A549 (cell line): Measurements from ENCODE around the gene NUDT21. TPM values are rescaled to one million over a fixed set of nuclear protein-coding genes. Genes with fewer than 3 reads are reported as not detected.

ENCODE experiments used
- ATAC-seq, 2 experiments: fragments of 200-7000 bp in 1 of 2; fragments of >200 bp in 1 of 2; cut with Nextera tagmentation in 1 of 2; cut with Tn5 transposase in 1 of 2; 3 replicates each; pipeline versions ENCODE4 v1.8.0 to v1.9.1; 2018 to 2020; ENCODE audit warnings: mild to moderate bottlenecking in 1 of 2, moderate library complexity in 1 of 2
- CTCF ChIA-PET: fragments of 300-600 bp; sonication (Branson Sonifier 250); formaldehyde crosslinking; extraction: SDS; loops from one replicate; lab custom pipeline; 2021; ENCODE audit warnings: antibody characterized with exemption, inconsistent platforms; lab: Yijun Ruan, JAX
- POLR2A ChIA-PET: fragments of 350-600 bp; formaldehyde crosslinking; extraction: SDS; loops from one replicate; lab custom pipeline; 2021; ENCODE audit warnings: antibody characterized with exemption, inconsistent platforms; lab: Yijun Ruan, JAX
- DNase-seq, 2 experiments: peaks; one replicate each; pipeline versions ENCODE4 v3.0.0 to v3.0.0-alpha.2; 2011 to 2016; ENCODE audit warnings: low read depth in 1 of 2, low spot score in 1 of 2
- FAIRE-seq: peaks from 2 replicates; lab custom pipeline; 2011; peaks lifted over from hg19 to GRCh38; lab: Jason Lieb, UNC
- H3K27ac ChIP-seq, 2 experiments: fragments of >200 bp; sonication (Bioruptor Twin); formaldehyde crosslinking; 3 replicates each; pipeline ENCODE4 v1.5.1; 2016 to 2017
- H3K4me1 ChIP-seq: fragments of >200 bp; sonication (Bioruptor Twin); formaldehyde crosslinking; 3 replicates; pipeline ENCODE4 v1.6.1; 2016
- H3K4me2 ChIP-seq: fragments of >200 bp; sonication (Bioruptor Twin); formaldehyde crosslinking; 3 replicates; pipeline ENCODE4 v1.6.1; 2016
- H3K4me3 ChIP-seq: fragments of >200 bp; sonication (Bioruptor Twin); formaldehyde crosslinking; 3 replicates; pipeline ENCODE4 v1.5.1; 2016
- H3K9me3 ChIP-seq: fragments of >200 bp; sonication (Bioruptor Twin); formaldehyde crosslinking; 3 replicates; pipeline ENCODE4 v1.6.1; 2016
- BCL3 ChIP-seq: fragments of >200 bp; sonication (Bioruptor Twin); formaldehyde crosslinking; IDR thresholded peaks from 3 replicates; pipeline ENCODE4 v1.6.1; 2016
- BHLHE40 ChIP-seq: IDR thresholded peaks from 2 replicates; pipeline ENCODE4 v1.6.1; 2012; ENCODE audit warnings: low read depth, low read length, inconsistent platforms
- E2F6 ChIP-seq: IDR thresholded peaks from 2 replicates; pipeline ENCODE4 v1.6.1; 2012; ENCODE audit warnings: low read depth, borderline replicate concordance
- GATA3 ChIP-seq: IDR thresholded peaks from 2 replicates; pipeline ENCODE4 v1.6.1; 2012; ENCODE audit warnings: borderline replicate concordance
- HMGXB4 ChIP-seq: fragments of 250-450 bp; sonication (Bioruptor Pico); IDR thresholded peaks from 2 replicates; pipeline ENCODE4 v1.5.0; 2021; ENCODE audit warnings: mild to moderate bottlenecking, moderate library complexity, borderline replicate concordance
- KDM1A ChIP-seq: fragments of 200-600 bp; sonication (generic); IDR thresholded peaks from 2 replicates; pipeline ENCODE4 v1.6.1; 2016; ENCODE audit warnings: low read depth, mild to moderate bottlenecking
- KDM5A ChIP-seq: fragments of 200-600 bp; sonication (generic); IDR thresholded peaks from 2 replicates; pipeline ENCODE4 v1.6.1; 2016; ENCODE audit warnings: antibody characterized with exemption, mild to moderate bottlenecking
- MAFK ChIP-seq: fragments of 450-650 bp; IDR thresholded peaks from 2 replicates; pipeline ENCODE4 v1.6.1; 2014; ENCODE audit not compliant: partially characterized antibody
- PHF8 ChIP-seq: fragments of 200-600 bp; sonication (generic); IDR thresholded peaks from 2 replicates; pipeline ENCODE4 v1.6.1; 2016; ENCODE audit warnings: low read depth, mild to moderate bottlenecking, antibody characterized with exemption, moderate library complexity, borderline replicate concordance
- POLR2AphosphoS2 ChIP-seq: conservative IDR thresholded peaks from 2 replicates; pipeline ENCODE4 v1.6.1; 2012; ENCODE audit warnings: low read length, improper control_type of control experiment, inconsistent platforms
- RARB ChIP-seq: fragments of 250-450 bp; sonication (Bioruptor Pico); IDR thresholded peaks from 2 replicates; pipeline ENCODE4 v1.8.0; 2021; ENCODE audit warnings: mild to moderate bottlenecking, moderate library complexity
- RFX5 ChIP-seq: fragments of 450-650 bp; IDR thresholded peaks from 2 replicates; pipeline ENCODE4 v1.7.1; 2014; ENCODE audit warnings: antibody characterized with exemption, mild to moderate bottlenecking, moderate library complexity
- WGBS: methylation state at CpG from one replicate; pipeline ENCODE4 v1.1.6; 2017; ENCODE audit errors: missing lambda C conversion rate; 5-methylcytosine and 5-hydroxymethylcytosine counted together
- polyA plus RNA-seq, 4 experiments: library from polyadenylated mRNA; depleted of rRNA in 3 of 4; stranded (reverse); fragments of >200 nt; fragmentation: RNase III in 1 of 4; extraction: RNeasy Plus Mini Kit Qiagen cat#74134 plus additional on column Dnase treatment in 1 of 4; gene quantifications; 2 replicates in 3 of 4; 3 replicates in 1 of 4; pipeline ENCODE4 v1.2.3, GENCODE V29; 2011 to 2017

The NUDT21 gene
- polyA plus RNA-seq, 2 of the 4 experiments (the other 2 are of a cell fraction): 58.7 to 153 TPM

DNA sequence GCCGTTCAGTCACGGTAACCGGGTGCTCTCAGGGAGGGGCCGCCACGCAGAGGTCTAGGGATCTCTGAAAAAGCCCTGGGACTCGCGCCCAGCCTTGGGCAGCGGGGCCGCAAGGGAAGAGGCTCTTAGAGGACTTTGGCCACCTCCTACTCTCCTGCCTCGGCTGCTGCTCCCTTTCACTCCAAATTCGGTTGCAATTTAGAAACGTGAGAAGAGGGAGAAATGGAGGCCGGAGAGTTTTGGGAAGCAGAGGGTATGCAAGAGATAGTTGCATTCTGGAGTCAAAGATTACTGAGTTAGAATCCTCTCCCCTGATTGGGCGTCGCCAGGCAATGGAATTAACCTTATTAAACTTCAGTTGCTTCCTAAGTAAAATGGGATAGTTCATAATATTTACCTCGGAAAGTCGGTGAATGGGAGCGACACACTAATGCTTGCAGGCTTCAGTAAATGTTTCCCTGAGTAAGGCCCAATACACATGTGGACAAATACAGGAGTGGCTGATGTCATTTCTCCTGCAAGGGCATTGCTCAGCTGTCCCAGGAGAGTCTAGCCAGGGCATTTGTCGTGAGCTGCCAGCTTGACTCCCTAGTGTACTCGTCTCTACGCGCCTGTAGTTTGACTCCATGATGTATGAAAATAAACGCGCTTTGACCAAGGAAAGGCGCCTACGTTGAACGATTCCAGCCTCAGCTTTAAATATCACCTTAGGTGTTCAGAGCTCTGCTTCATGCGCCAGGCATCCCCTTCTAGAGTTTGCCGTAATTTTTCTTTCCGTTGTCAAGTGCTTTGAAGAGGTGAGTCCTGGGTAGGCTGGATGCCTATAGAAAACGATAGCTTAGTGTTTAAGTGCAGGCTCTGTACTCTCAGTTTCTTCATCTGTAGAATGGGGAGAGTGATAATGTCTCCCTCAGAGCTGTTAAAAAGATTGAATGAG lies 889 bp upstream of the NUDT21 start:
- CTCF ChIA-PET: interaction anchor here (1.0 to 1.2 kb wide), 2 partner anchors 15 to 32 kb away, joined by 3 to 5 read pairs; no protein-coding TSS in a partner anchor
- H3K4me1 ChIP-seq: peaks cover 36% of the 10 kb centered on the region
- peak overlapping the region; percentile 74 for H3K4me3 ChIP-seq
- WGBS: 20% methylated on average over 31 of the region's 31 CpGs
- peak overlapping the region; percentile 80 to 90 for H3K27ac ChIP-seq
- FAIRE-seq (no peak), ATAC-seq (peak; percentile 70), DNase-seq (peak; percentile 11 to 35)
- no peaks in the 10 kb centered on the region for H3K9me3 ChIP-seq
- POLR2A ChIA-PET: interaction anchor here (1.0 to 1.4 kb wide), 11 partner anchors 8 to 230 kb away, joined by 3 to 11 read pairs (median 5); partner anchors contain the start of genes MT1X and MT2A
- TF ChIP-seq RARB (CRISPR knock-in tag) (no peak), BCL3 (no peak), POLR2AphosphoS2 (no peak), PHF8 (peak; percentile 15; the same call in 1 of the 2 replicates), KDM1A (peak; percentile 61; the same call in 1 of the 2 replicates), HMGXB4 (CRISPR knock-in tag) (no peak)
- H3K4me2 ChIP-seq: peak overlapping the region; percentile 84

DNA sequence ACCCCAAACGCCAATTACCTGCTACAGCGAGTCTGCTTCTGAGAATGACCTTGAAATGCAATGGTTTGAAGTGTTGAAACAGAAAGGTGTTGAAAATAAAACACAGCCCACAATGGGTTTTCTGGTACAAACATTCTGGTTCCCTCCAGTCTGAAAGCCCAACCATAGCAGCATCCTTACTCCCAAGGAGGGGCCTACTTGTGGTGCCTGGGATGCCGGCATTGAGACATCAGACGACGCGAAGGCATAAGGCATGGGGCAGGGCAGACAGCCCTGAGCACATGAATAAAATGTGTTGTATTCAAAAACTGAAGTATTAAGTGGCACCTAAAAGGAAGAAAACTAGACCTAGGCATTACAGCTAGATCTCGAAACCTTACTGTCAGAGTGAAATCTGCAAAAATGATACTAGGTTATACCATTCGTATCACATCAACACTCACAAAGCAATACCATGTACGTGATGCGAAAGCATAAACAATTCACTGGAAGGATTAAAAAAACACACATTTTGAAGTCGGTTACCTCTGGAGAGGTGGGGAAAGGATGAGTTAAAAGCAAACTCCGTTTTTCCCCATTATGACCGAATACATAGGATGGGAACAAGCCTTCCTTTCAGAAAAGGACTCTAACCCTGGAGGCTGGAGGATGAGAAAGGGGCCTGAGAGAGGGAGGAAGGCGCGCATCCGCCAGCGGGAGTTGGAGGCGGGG lies 702 bp downstream of the NUDT21 start:
- H3K9me3 ChIP-seq: no peaks in the 10 kb centered on the region
- DNase-seq (peak in 1 of 2 experiments; percentile 5), ATAC-seq (peak in 1 of 2 experiments; percentile 21; a peak in 3 of 6 replicates)
- peak overlapping the region; percentile 81 to 93 for H3K27ac ChIP-seq
- peak overlapping the region; percentile 74 for H3K4me3 ChIP-seq
- 16% methylated on average over 18 of the region's 18 CpGs for WGBS
- ChIA-PET CTCF (interaction anchor here (1.2 to 1.6 kb wide), 2 partner anchors 30 to 252 kb away, joined by 3 to 4 read pairs; no protein-coding TSS in a partner anchor), POLR2A (interaction anchor here (0.6 to 1.4 kb wide), 13 partner anchors 10 to 232 kb away, joined by 3 to 11 read pairs (median 4); partner anchors contain the start of genes MT1X and MT2A)
- H3K4me1 ChIP-seq: peaks cover 36% of the 10 kb centered on the region
- no peak for TF ChIP-seq RFX5
- TF ChIP-seq POLR2AphosphoS2: no peak
- no peak for TF ChIP-seq BHLHE40
- TF ChIP-seq, all 56 proteins: peak for 0
- H3K4me2 ChIP-seq: peak overlapping the region; percentile 96
- FAIRE-seq: no peak

DNA sequence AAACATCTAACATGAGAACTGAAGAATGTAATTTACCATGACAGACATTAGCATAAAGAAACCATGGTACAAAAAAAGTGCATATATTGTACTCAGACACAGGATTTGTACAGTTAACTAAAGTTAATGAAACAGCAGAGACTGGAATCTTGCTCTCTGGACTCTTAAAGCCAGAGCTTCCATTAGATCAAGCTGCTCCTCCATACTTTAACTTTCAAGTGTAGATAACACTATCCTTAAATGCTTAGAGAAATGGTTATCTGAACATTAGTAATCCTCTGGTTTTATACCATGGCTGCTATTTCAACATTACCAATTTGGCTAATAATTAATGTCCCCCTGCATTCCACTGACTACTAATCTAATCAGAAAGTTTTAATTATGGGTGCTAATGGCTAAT lies 3.1 kb downstream of the NUDT21 start:
- peaks cover 33% of the 10 kb centered on the region for H3K4me1 ChIP-seq
- POLR2A ChIA-PET: no interaction called here
- H3K27ac ChIP-seq: no peak overlapping the region
- H3K4me3 ChIP-seq: no peak overlapping the region
- ATAC-seq (no peak), DNase-seq (no peak), FAIRE-seq (no peak)
- CTCF ChIA-PET: interaction anchor here (1.1 kb wide), 1 partner anchor 48 kb away, joined by 3 read pairs; no protein-coding TSS in a partner anchor
- peak overlapping the region; percentile 96; the same call in 2 of the 3 replicates for H3K4me2 ChIP-seq
- no peaks in the 10 kb centered on the region for H3K9me3 ChIP-seq
- TF ChIP-seq GATA3 (no peak), E2F6 (no peak), MAFK (no peak), KDM5A (no peak)
